HCT116 (cell line): ENCODE data around the gene PTPRC. TPM values are rescaled to one million over a fixed set of nuclear protein-coding genes. Genes with fewer than 3 reads are reported as not detected.

ENCODE experiments used
- ATAC-seq: fragments of 200-7000 bp; cut with Tn5 transposase; 2 replicates; pipeline ENCODE4 v1.9.1; 2020; ENCODE audit warnings: mild to moderate bottlenecking, moderate library complexity
- BruUV-seq: library from RNA; stranded (reverse); fragments of 400-500 nt; replicated peaks from 2 replicates; lab custom pipeline; 2021; lab: Mats Ljungman, UMichigan
- CTCF ChIA-PET: fragments of 300-600 bp; sonication (Branson Sonifier 250); formaldehyde crosslinking; loops from one replicate; lab custom pipeline; 2021; ENCODE audit warnings: antibody characterized with exemption; lab: Charles Lee
- POLR2A ChIA-PET: fragments of 300-600, 350-600 bp; sonication (Branson Sonifier 250); formaldehyde crosslinking; loops from one replicate; lab custom pipeline; 2021; ENCODE audit warnings: antibody characterized with exemption; lab: Charles Lee
- RAD21 ChIA-PET, 2 experiments: fragments of 300-600 bp; sonication (Branson Sonifier 250); formaldehyde crosslinking; loops; one replicate each; lab custom pipeline; 2023; ENCODE audit warnings: low total read pairs in 2 of 2; ENCODE audit not compliant: uncharacterized antibody in 2 of 2, unreplicated experiment in 2 of 2, low non-redundant PET in 1 of 2; lab: Charles Lee
- DNase-seq: peaks from one replicate; pipeline ENCODE4 v3.0.0-alpha.2; 2010; ENCODE audit warnings: low read depth, low spot score
- H2AFZ ChIP-seq: fragments of 200-600 bp; shearing (Covaris generic), sonication (generic); 2 replicates; pipeline ENCODE4 v1.6.1; 2017; ENCODE audit warnings: low read depth, mixed run types, mixed read lengths, antibody characterized with exemption, low read length; ENCODE audit not compliant: poor library complexity, severe bottlenecking
- H3K27ac ChIP-seq: 2 replicates; pipeline ENCODE4 v1.5.1; 2012; ENCODE audit warnings: low read depth, low read length
- H3K27me3 ChIP-seq: fragments of 200-600 bp; sonication (generic); 2 replicates; pipeline ENCODE4 v1.6.1; 2016; ENCODE audit warnings: mixed run types, low read length, mixed read lengths; ENCODE audit not compliant: insufficient read depth
- H3K36me3 ChIP-seq, 2 experiments: fragments of 200-500 bp in 1 of 2; fragments of 200-600 bp in 1 of 2; sonication (Bioruptor generic) in 1 of 2; sonication (generic) in 1 of 2; 2 replicates each; pipeline versions ENCODE4 v1.5.1 to v1.6.1; 2014 to 2016; ENCODE audit warnings: low read length in 2 of 2, inconsistent platforms in 1 of 2, mixed read lengths in 1 of 2, mixed run types in 1 of 2; ENCODE audit not compliant: insufficient read depth in 2 of 2, control insufficient read depth in 1 of 2
- H3K4me1 ChIP-seq, 2 experiments: fragments of 200-600 bp in 1 of 2; sonication (generic) in 1 of 2; 2 replicates each; pipeline versions ENCODE4 v1.5.1 to v1.6.1; 2012 to 2017; ENCODE audit warnings: low read length in 2 of 2, inconsistent platforms in 1 of 2, mild to moderate bottlenecking in 1 of 2, mixed read lengths in 1 of 2, mixed run types in 1 of 2, moderate library complexity in 1 of 2; ENCODE audit not compliant: insufficient read depth in 2 of 2, control insufficient read depth in 1 of 2
- H3K4me2 ChIP-seq: fragments of 200-600 bp; sonication (generic); 2 replicates; pipeline ENCODE4 v1.6.1; 2017; ENCODE audit warnings: mixed run types, low read length, mixed read lengths
- H3K4me3 ChIP-seq, 2 experiments: fragments of 200-600 bp in 1 of 2; sonication (generic) in 1 of 2; replicated peaks in 1 of 2; 2 replicates each; pipeline ENCODE4 v1.5.1; 2011 to 2016; ENCODE audit warnings: low read length in 2 of 2, control low read depth in 1 of 2, low read depth in 1 of 2, mild to moderate bottlenecking in 1 of 2, mixed read lengths in 1 of 2, mixed run types in 1 of 2
- H3K79me2 ChIP-seq: fragments of 200-600 bp; sonication (generic); 2 replicates; pipeline ENCODE4 v1.6.1; 2017; ENCODE audit warnings: mild to moderate bottlenecking, mixed run types, low read length, moderate library complexity, mixed read lengths; ENCODE audit not compliant: insufficient read depth
- H3K9ac ChIP-seq: fragments of 200-600 bp; sonication (generic); 2 replicates; pipeline ENCODE4 v1.6.1; 2016; ENCODE audit warnings: low read length, mixed read lengths
- H3K9me2 ChIP-seq: fragments of 200-600 bp; sonication (generic), shearing (Covaris generic); 2 replicates; pipeline ENCODE4 v1.6.1; 2017; ENCODE audit warnings: mixed run types, mild to moderate bottlenecking, moderate library complexity; ENCODE audit not compliant: insufficient read depth
- H3K9me3 ChIP-seq, 2 experiments: fragments of 200-500 bp in 1 of 2; fragments of 200-600 bp in 1 of 2; sonication (Bioruptor generic) in 1 of 2; sonication (generic) in 1 of 2; 2 replicates each; pipeline ENCODE4 v1.6.1; 2014 to 2017; ENCODE audit warnings: low read length in 2 of 2, mixed read lengths in 2 of 2, inconsistent platforms in 1 of 2, low read depth in 1 of 2, mild to moderate bottlenecking in 1 of 2, mixed run types in 1 of 2, moderate library complexity in 1 of 2; ENCODE audit not compliant: control insufficient read depth in 1 of 2, insufficient read depth in 1 of 2
- H4K20me1 ChIP-seq: fragments of 200-600 bp; sonication (generic), shearing (Covaris generic); 2 replicates; pipeline ENCODE4 v1.6.1; 2017; ENCODE audit warnings: mixed run types, mild to moderate bottlenecking, moderate library complexity; ENCODE audit not compliant: insufficient read depth
- ELF1 ChIP-seq: IDR thresholded peaks from 2 replicates; pipeline ENCODE4 v1.6.1; 2012; ENCODE audit warnings: low read depth, borderline replicate concordance
- EZH2 ChIP-seq: fragments of 200-600 bp; sonication (generic); IDR thresholded peaks from 2 replicates; pipeline ENCODE4 v1.6.1; 2017; ENCODE audit warnings: antibody characterized with exemption, mixed run types
- POLR2A ChIP-seq: IDR thresholded peaks from 2 replicates; pipeline ENCODE4 v1.7.0; 2011; ENCODE audit warnings: borderline replicate concordance; ENCODE audit not compliant: insufficient read depth, insufficient read length; ENCODE audit errors: extremely low read depth
- SIN3A ChIP-seq: IDR thresholded peaks from 2 replicates; pipeline ENCODE4 v1.6.1; 2012; ENCODE audit warnings: low read depth
- YY1 ChIP-seq: IDR thresholded peaks from 2 replicates; pipeline ENCODE4 v1.6.1; 2011; ENCODE audit warnings: low read length, low read depth, moderate library complexity, mild to moderate bottlenecking; ENCODE audit not compliant: insufficient replicate concordance; ENCODE audit errors: extremely low read depth
- ZBTB33 ChIP-seq: IDR thresholded peaks from 2 replicates; pipeline ENCODE4 v1.6.1; 2011; ENCODE audit warnings: mild to moderate bottlenecking, low read length, moderate library complexity; ENCODE audit not compliant: insufficient replicate concordance; ENCODE audit errors: extremely low read depth
- intact Hi-C: fragments of 100-400 bp; cut with micrococcal nuclease; formaldehyde crosslinking; loops from 2 replicates; pipeline ENCODE4 v1.10.0; 2022
- total RNA-seq: library from RNA; stranded (reverse); gene quantifications from one replicate; pipeline ENCODE4 v1.2.1, GENCODE V29; 2021; ENCODE audit not compliant: unreplicated experiment
- TF ChIP-seq, protein P1 (sequence below), 3 experiments: fragments of 200-600 bp in 1 of 3; sonication (generic) in 1 of 3; IDR thresholded peaks in 2 of 3; conservative IDR thresholded peaks in 1 of 3; 2 replicates each; pipeline ENCODE4 v1.5.1; 2012 to 2017; ENCODE audit warnings: low read depth in 2 of 3, low read length in 2 of 3, antibody characterized with exemption in 1 of 3, borderline replicate concordance in 1 of 3, control low read depth in 1 of 3, mild to moderate bottlenecking in 1 of 3, mixed read lengths in 1 of 3, mixed run types in 1 of 3, moderate library complexity in 1 of 3; ENCODE audit not compliant: insufficient read depth in 1 of 3

The PTPRC gene
- total RNA-seq, 1 experiment from 2014 or later: 1.2 TPM

DNA sequence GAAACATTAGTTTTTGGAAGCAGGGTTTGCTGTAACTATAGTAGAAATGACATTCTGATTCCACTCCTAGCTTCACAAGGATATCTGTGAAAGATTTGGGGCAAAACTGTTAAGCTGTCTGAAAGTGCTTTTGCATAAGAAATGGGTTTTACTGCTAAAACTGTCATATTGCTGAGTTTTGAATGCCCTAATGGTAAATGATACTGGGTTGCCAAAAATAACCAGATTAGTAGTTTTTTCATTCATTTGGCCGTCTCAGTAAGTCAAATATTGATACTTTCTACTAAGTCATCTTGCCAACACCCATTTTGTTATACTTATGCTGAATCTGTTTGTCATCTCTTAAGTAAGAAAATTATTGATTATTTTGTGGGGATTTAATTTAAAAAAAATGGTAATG lies 399 bp upstream of the PTPRC start:
- Histone ChIP-seq H2AFZ (no peak overlapping the region), H3K9me2 (no peaks in the 10 kb centered on the region), H3K9me3 (no peaks in the 10 kb centered on the region), H4K20me1 (no peaks in the 10 kb centered on the region), H3K27me3 (no peaks in the 10 kb centered on the region), H3K27ac (no peak overlapping the region), H3K9ac (no peak overlapping the region), H3K4me3 (no peak overlapping the region), H3K79me2 (no peaks in the 10 kb centered on the region), H3K4me2 (no peak overlapping the region), H3K36me3 (no peaks in the 10 kb centered on the region), H3K4me1 (no peaks in the 10 kb centered on the region)
- intact Hi-C loops: no loop called here
- TF ChIP-seq ZBTB33 (no peak), SIN3A (no peak), ELF1 (no peak), YY1 (no peak), POLR2A (no peak), EZH2 (no peak)
- TF ChIP-seq, protein P1, sequence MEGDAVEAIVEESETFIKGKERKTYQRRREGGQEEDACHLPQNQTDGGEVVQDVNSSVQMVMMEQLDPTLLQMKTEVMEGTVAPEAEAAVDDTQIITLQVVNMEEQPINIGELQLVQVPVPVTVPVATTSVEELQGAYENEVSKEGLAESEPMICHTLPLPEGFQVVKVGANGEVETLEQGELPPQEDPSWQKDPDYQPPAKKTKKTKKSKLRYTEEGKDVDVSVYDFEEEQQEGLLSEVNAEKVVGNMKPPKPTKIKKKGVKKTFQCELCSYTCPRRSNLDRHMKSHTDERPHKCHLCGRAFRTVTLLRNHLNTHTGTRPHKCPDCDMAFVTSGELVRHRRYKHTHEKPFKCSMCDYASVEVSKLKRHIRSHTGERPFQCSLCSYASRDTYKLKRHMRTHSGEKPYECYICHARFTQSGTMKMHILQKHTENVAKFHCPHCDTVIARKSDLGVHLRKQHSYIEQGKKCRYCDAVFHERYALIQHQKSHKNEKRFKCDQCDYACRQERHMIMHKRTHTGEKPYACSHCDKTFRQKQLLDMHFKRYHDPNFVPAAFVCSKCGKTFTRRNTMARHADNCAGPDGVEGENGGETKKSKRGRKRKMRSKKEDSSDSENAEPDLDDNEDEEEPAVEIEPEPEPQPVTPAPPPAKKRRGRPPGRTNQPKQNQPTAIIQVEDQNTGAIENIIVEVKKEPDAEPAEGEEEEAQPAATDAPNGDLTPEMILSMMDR (IDR thresholded peaks at IDR 0.05 in 2 of 3, conservative IDR thresholded peaks at IDR 0.05 in 1 of 3; ENCODE audit: borderline replicate concordance in 1 of 3, insufficient read depth in 1 of 3, low read depth in 2 of 3, low read length in 2 of 3): no peak
- CTCF ChIA-PET: no interaction called here
- RAD21 ChIA-PET: no interaction called here
- no peak for DNase-seq
- no TSS peak for BruUV-seq
- ATAC-seq: no peak
- POLR2A ChIA-PET: no interaction called here
